Esophagus squamous epithelium (tissue), 5 donors: ENCODE results near the gene PRKCQ. TPM values are rescaled to one million over a fixed set of nuclear protein-coding genes. Genes with fewer than 3 reads are reported as not detected.

Experiments
- DNase-seq: peaks from one replicate; lab custom pipeline; 2025; lab: John Stamatoyannopoulos, UW
- H3K27ac ChIP-seq, 4 donors: fragments of 200-600 bp; sonication (generic); one replicate each; pipeline ENCODE4 v1.5.1; 2016 to 2019; ENCODE audit warnings: mild to moderate bottlenecking in 1 of 4
- H3K27me3 ChIP-seq, 4 donors: fragments of 200-600 bp; sonication (generic); 1 replicate in 3 of 4; 2 replicates in 1 of 4; pipeline versions ENCODE4 v1.5.1 to v1.6.0; 2017 to 2021; ENCODE audit warnings: antibody characterized with exemption in 1 of 4
- H3K36me3 ChIP-seq, 3 donors: fragments of 200-600 bp; sonication (generic); one replicate each; pipeline ENCODE4 v1.5.1; 2016 to 2019
- H3K4me1 ChIP-seq, 3 donors: fragments of 200-600 bp; sonication (generic); one replicate each; pipeline ENCODE4 v1.5.1; 2017 to 2019
- H3K4me3 ChIP-seq, 4 donors: fragments of 200-600 bp; sonication (generic); 1 replicate in 3 of 4; 2 replicates in 1 of 4; pipeline ENCODE4 v1.5.1; 2016 to 2019; ENCODE audit warnings: mild to moderate bottlenecking in 2 of 4, moderate library complexity in 1 of 4
- H3K9me3 ChIP-seq, 3 donors: fragments of 200-600 bp; sonication (generic); one replicate each; pipeline ENCODE4 v1.5.1; 2016 to 2019
- CTCF ChIP-seq, 6 experiments: fragments of 450-650 bp in 4 of 6; fragments of 200-600 bp in 2 of 6; sonication (generic) in 2 of 6; IDR thresholded peaks; one replicate each; pipeline ENCODE4 v1.5.1; 2016 to 2019; ENCODE audit warnings: antibody characterized with exemption in 6 of 6, mild to moderate bottlenecking in 4 of 6, moderate library complexity in 4 of 6
- POLR2A ChIP-seq, 4 donors: fragments of 450-650 bp; IDR thresholded peaks; one replicate each; pipeline ENCODE4 v1.6.1; 2017; ENCODE audit warnings: antibody characterized with exemption in 4 of 4, mild to moderate bottlenecking in 4 of 4, moderate library complexity in 3 of 4
- WGBS, 2 donors: methylation state at CpG; one replicate each; pipeline ENCODE4 v1.1.5; 2018; 5-methylcytosine and 5-hydroxymethylcytosine counted together
- intact Hi-C: fragments of 100-400 bp; cut with DNase I; formaldehyde crosslinking; loops from one replicate; pipeline ENCODE4 v1.15.0; 2022
- total RNA-seq, 4 donors: library from RNA; depleted of rRNA; stranded (reverse); fragments of >200 nt; gene quantifications; one replicate each; pipeline ENCODE4 v1.1.0, GENCODE V29; 2016
- donor health status: DM: yes; HTN: yes; CAD: no.

Gene PRKCQ
- total RNA-seq, 4 donors from 2014 or later: 0.76 to 2.7 (median 1.4) TPM

GRCh38 chr10:6423413-6424170, 156.5 kb downstream of the PRKCQ start:
- H3K9me3 ChIP-seq: no peaks in the 10 kb centered on the region
- H3K27ac ChIP-seq: no peak overlapping the region
- WGBS, 2 donors: 83% methylated on average over 13 to 15 of the region's 17 CpGs
- TF ChIP-seq CTCF (IDR thresholded peaks at IDR 0.05) (no peak), POLR2A (IDR thresholded peaks at IDR 0.05) (no peak)
- H3K27me3 ChIP-seq: no peaks in the 10 kb centered on the region
- no peaks in the 10 kb centered on the region for H3K4me1 ChIP-seq
- intact Hi-C loops: no loop called here
- DNase-seq: no peak
- no peak overlapping the region for H3K4me3 ChIP-seq
- no peaks in the 10 kb centered on the region for H3K36me3 ChIP-seq

DNA sequence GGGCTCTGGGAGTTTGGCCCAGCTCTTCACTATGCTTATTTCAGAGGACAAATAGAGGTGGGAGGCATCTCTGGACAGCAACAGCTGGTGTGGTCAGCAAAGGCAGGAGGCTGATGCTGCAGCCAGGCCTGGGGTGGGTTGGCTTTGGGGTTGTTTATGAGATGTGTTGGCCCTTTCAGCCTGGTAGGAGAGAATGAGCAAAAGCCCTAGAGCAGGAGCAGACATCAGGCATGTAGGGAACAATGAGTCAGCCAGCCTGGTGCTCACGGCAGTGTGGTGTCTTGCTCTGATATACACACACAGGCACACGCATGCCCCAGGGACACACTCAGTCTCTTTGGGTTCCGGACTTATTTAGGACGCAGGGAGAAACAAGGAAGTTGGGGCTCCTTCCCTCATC, 157.1 kb downstream of the PRKCQ start:
- intact Hi-C loops: no loop called here
- H3K27ac ChIP-seq: no peak overlapping the region
- no peak overlapping the region for H3K4me3 ChIP-seq
- no peaks in the 10 kb centered on the region for H3K27me3 ChIP-seq
- 51 to 53% methylated on average over 3 to 4 of the region's 4 CpGs for WGBS, 2 donors
- no peaks in the 10 kb centered on the region for H3K4me1 ChIP-seq
- DNase-seq: no peak
- no peaks in the 10 kb centered on the region for H3K36me3 ChIP-seq
- no peaks in the 10 kb centered on the region for H3K9me3 ChIP-seq
- TF ChIP-seq CTCF (IDR thresholded peaks at IDR 0.05) (no peak), POLR2A (IDR thresholded peaks at IDR 0.05) (no peak)

DNA sequence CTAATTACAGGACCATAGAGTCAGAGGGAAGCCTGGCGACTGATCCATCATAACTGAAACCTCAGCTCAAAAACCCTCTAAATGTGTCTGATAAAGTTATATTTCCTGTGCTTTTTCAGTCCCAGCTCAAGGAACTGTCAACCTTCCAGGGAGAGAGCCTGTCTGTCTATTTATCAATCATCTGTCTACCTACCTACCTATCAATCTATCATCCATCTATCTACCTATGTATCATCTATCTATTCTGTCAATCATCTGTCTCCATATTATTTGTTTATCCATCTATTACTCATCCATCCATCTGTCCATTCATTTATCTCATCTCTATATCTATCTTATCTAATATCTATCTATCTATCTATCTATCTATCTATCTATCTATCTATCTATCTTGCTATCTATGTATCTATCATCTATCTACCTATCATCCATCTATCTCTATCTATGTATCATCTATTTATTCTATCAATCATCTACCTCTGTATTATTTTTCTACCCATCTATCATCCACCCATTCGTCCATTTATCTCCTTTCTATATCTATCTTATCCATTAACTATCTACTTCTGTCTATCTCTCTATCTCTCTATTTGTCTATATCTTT, 161.4 kb downstream of the PRKCQ start:
- no peak for TF ChIP-seq CTCF (IDR thresholded peaks at IDR 0.05)
- no peak for TF ChIP-seq POLR2A (IDR thresholded peaks at IDR 0.05)
- no peak overlapping the region for H3K4me3 ChIP-seq
- no peak for DNase-seq
- H3K4me1 ChIP-seq: no peaks in the 10 kb centered on the region
- 63 to 73% methylated on average over 2 of the region's 2 CpGs for WGBS, 2 donors
- peaks cover 0 to 3% (median 0%) of the 10 kb centered on the region in 4 donors for H3K27me3 ChIP-seq
- H3K27ac ChIP-seq: no peak overlapping the region
- no peaks in the 10 kb centered on the region for H3K36me3 ChIP-seq
- no peaks in the 10 kb centered on the region for H3K9me3 ChIP-seq
- intact Hi-C loops: no loop called here

GRCh38 chr10:6418167-6418566, 161.9 kb downstream of the PRKCQ start:
- H3K27me3 ChIP-seq: peaks cover 0 to 3% (median 0%) of the 10 kb centered on the region in 4 donors
- H3K4me3 ChIP-seq: no peak overlapping the region
- TF ChIP-seq POLR2A (IDR thresholded peaks at IDR 0.05) (no peak), CTCF (IDR thresholded peaks at IDR 0.05) (no peak)
- intact Hi-C loops: no loop called here
- DNase-seq: no peak
- H3K36me3 ChIP-seq: no peaks in the 10 kb centered on the region
- H3K27ac ChIP-seq: no peak overlapping the region
- H3K4me1 ChIP-seq: no peaks in the 10 kb centered on the region
- no peaks in the 10 kb centered on the region for H3K9me3 ChIP-seq
- 53 to 55% methylated on average over 5 of the region's 5 CpGs for WGBS, 2 donors

DNA sequence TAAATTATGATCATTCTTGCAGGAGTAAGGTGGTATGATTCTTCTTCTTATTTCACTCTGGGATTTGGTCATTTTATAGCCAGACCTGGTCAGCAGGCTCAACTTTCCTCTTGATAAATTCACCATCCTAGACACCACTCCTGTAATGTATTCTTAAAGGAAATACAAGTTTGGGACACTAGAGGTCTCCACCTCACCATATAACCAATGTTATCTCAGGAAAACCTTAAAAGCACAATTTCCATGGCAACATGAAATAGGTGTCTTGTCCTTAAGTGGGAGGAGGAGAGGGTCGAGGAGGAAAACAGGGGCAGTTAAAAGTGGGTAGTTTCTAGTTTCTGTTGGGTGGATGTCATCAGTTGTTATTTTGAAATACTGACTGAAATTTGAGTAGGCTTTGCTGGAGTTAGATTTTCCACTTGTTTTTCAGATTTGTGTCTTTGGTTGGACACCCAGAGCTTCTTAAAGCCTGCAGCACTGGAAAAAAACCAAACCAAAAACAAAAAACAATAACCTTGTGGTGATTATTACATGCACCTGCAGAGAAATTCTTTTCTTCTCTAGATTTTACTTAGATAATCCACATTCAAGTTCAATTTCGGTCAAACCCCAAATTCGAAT, 163.1 kb downstream of the PRKCQ start:
- H3K4me3 ChIP-seq: no peak overlapping the region
- no peaks in the 10 kb centered on the region for H3K4me1 ChIP-seq
- H3K36me3 ChIP-seq: no peaks in the 10 kb centered on the region
- TF ChIP-seq POLR2A (IDR thresholded peaks at IDR 0.05): no peak
- TF ChIP-seq CTCF (IDR thresholded peaks at IDR 0.05): peak; percentile 23 to 77 (median 56)
- intact Hi-C loops: no loop called here
- no peaks in the 10 kb centered on the region for H3K9me3 ChIP-seq
- WGBS, 2 donors: 56 to 58% methylated on average over 3 of the region's 3 CpGs
- H3K27me3 ChIP-seq: peaks cover 0 to 3% (median 0%) of the 10 kb centered on the region in 4 donors
- no peak for DNase-seq
- H3K27ac ChIP-seq: no peak overlapping the region
